HG03135 (cell line): ENCODE results near the gene SLC5A9.
"Not testable (repeated sequence)": the region's sequence is repeated elsewhere in the genome, so short reads cannot be mapped to it uniquely, and the experiment has no call there.

Experiments used
- ATAC-seq: cut with Tn5 transposase; IDR thresholded peaks from one replicate; pipeline ENCODE4 v1.9.1; 2021; ENCODE audit warnings: mild to moderate bottlenecking, moderate library complexity; ENCODE audit not compliant: unreplicated experiment

Gene SLC5A9

GRCh38 chr1:48236716-48237470 lies 14.4 kb downstream of the SLC5A9 start:
- peak; percentile 83 for ATAC-seq

- no peak for ATAC-seq
Observed at GRCh38 chr1:48242141-48242736, 19.7 kb downstream of the SLC5A9 start.

- ATAC-seq = no peak
Observed at GRCh38 chr1:48245106-48245505, 22.6 kb downstream of the SLC5A9 start.

- ATAC-seq = no peak
Observed at GRCh38 chr1:48246727-48247126, 24.2 kb downstream of the SLC5A9 start.

GRCh38 chr1:48248356-48248755 lies 25.8 kb downstream of the SLC5A9 start:
- no peak for ATAC-seq

- no peak for ATAC-seq
Observed at GRCh38 chr1:48249868-48250267, 27.4 kb downstream of the SLC5A9 start.

- no peak for ATAC-seq
Observed at GRCh38 chr1:48250572-48250971, 28.1 kb downstream of the SLC5A9 start.

- ATAC-seq = no peak
Observed at GRCh38 chr1:48251323-48251722, 28.8 kb downstream of the SLC5A9 start.

- ATAC-seq = no peak
Observed at GRCh38 chr1:48251821-48252220, 29.3 kb downstream of the SLC5A9 start.

GRCh38 chr1:48254254-48254653 lies 31.7 kb downstream of the SLC5A9 start:
- ATAC-seq = no peak

- ATAC-seq = no peak
Observed at GRCh38 chr1:48258106-48258505, 35.6 kb downstream of the SLC5A9 start.

- no peak for ATAC-seq
Observed at GRCh38 chr1:48261881-48262400, 39.4 kb downstream of the SLC5A9 start.

- ATAC-seq = no peak
Observed at GRCh38 chr1:48263041-48263440, 40.5 kb downstream of the SLC5A9 start.

- ATAC-seq = no peak
Observed at GRCh38 chr1:48266576-48266975, 44.1 kb downstream of the SLC5A9 start.

- not testable (repeated sequence) for ATAC-seq
Observed at GRCh38 chr1:48277437-48277836, 54.9 kb downstream of the SLC5A9 start.

- not testable (repeated sequence) for ATAC-seq
Observed at GRCh38 chr1:48282329-48282728, 59.8 kb downstream of the SLC5A9 start.

GRCh38 chr1:48284696-48285420 lies 62.3 kb downstream of the SLC5A9 start:
- ATAC-seq = not testable (repeated sequence)

- ATAC-seq = no peak
Observed at GRCh38 chr1:48285525-48285924, 63.0 kb downstream of the SLC5A9 start.

- no peak for ATAC-seq
Observed at GRCh38 chr1:48291421-48291820, 68.9 kb downstream of the SLC5A9 start.

GRCh38 chr1:48292706-48293105 lies 70.2 kb downstream of the SLC5A9 start:
- no peak for ATAC-seq

- ATAC-seq = not testable (repeated sequence)
Observed at GRCh38 chr1:48294094-48294493, 71.6 kb downstream of the SLC5A9 start.

GRCh38 chr1:48294656-48295055 lies 72.1 kb downstream of the SLC5A9 start:
- no peak for ATAC-seq
